ENCODE results near the gene POU2AF3. TPM values are rescaled to one million over a fixed set of nuclear protein-coding genes. Genes with fewer than 3 reads are reported as not detected.

POU2AF3 gene
- total and polyA plus RNA-seq, 10 of the 15 experiments (the other 5 are each of a cell fraction or from before 2014, with no cell fraction given): 0.17 TPM; not detected in 8

DNA sequence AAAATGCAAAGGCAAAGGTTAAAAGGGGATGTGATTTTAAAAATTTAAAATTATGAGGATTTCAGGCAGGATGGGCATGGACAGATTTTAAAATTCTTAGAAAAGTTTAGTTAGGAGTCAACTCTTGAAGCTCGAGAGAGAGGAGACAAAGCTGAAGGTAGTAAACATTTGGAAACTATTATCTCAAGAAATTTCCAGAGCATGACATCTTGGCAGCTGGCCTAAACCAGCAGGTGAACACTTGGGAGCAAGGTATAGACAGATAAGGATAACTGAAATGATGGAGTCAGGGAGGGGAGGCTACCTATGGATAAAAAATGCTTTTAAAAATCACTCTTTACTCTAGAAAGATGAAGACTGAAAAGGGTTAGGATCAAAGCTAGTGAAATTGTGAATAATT lies 13.7 kb downstream of the POU2AF3 start (continued):
- TF ChIP-seq ZBTB11 (CRISPR knock-in tag; IDR thresholded peaks at IDR 0.05): no peak
- TF ChIP-seq POLR2AphosphoS5 (IDR thresholded peaks at IDR 0.05; ENCODE audit: low read length): no peak

DNA sequence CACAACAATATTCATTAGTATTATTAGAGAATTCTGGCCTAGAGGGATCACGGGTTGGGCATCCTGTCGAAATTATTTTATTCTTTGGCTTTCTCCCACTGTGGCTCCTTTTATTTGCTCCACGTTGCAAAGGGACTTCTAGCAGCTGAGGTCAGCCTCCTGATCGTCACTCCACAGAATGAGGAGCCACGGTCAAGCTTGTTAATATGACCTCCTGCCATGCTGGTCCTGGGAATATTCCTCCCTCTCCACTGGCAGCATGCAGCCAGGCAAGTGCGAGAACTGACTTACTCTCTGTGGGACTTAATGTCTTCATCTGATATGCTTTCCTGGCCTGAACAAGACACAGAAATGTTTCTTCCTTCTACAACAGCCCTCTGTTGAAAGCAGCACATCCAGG lies 20.9 kb downstream of the POU2AF3 start:
- Histone ChIP-seq H4K20me1 (ENCODE audit: control insufficient read depth, insufficient read depth) (no peaks in the 10 kb centered on the region; the same call in 1 of the 2 replicates), H3K4me3 (no peak overlapping the region), H3K4me2 (ENCODE audit: control insufficient read depth, insufficient read depth) (no peak overlapping the region), H3K27ac (ENCODE audit: control insufficient read depth, insufficient read depth) (no peak overlapping the region), H3K27me3 (replicated peaks in 1 of 2; ENCODE audit: control insufficient read depth in 2 of 2, insufficient read depth in 2 of 2, low read length in 1 of 2) (peaks cover 0 to 2% of the 10 kb centered on the region in 2 experiments; a peak in 2 of 4 replicates), H3K9me3 (replicated peaks; ENCODE audit: control insufficient read depth, insufficient read depth, low read length) (no peaks in the 10 kb centered on the region), H3K36me3 (ENCODE audit: control insufficient read depth in 2 of 2, insufficient read depth in 2 of 2, low read length in 1 of 2) (no peaks in the 10 kb centered on the region), H3K79me2 (ENCODE audit: control insufficient read depth, insufficient read depth, low read length) (no peaks in the 10 kb centered on the region), H3K9ac (ENCODE audit: control insufficient read depth, insufficient read depth, low read length) (no peak overlapping the region), H2AFZ (ENCODE audit: control insufficient read depth, low read depth, low read length) (no peak overlapping the region), H3K4me1 (ENCODE audit: control insufficient read depth, insufficient read depth, low read length) (no peaks in the 10 kb centered on the region)
- WGBS (ENCODE audit: insufficient coverage, insufficient replicate concordance, low lambda C conversion rate, missing lambda C conversion rate): 50% methylated on average over 6 of the region's 6 CpGs
- SMC1A ChIA-PET (ENCODE audit: uncharacterized antibody, unreplicated experiment): no interaction called here
- DNase-seq (ENCODE audit: low read depth, low spot score): no peak
- intact Hi-C loops (cut with micrococcal nuclease; ENCODE audit: unreplicated experiment) (no loop called here), in situ Hi-C loops (cut with MboI) (no loop called here)
- BruUV-seq (replicated peaks): no TSS peak
- RAD21 ChIA-PET (ENCODE audit: unreplicated experiment): no interaction called here
- CTCF ChIA-PET: interaction anchor here (0.9 to 1.2 kb wide), 2 partner anchors 7 to 22 kb away, joined by 3 read pairs; no protein-coding TSS in a partner anchor
- no peak for TF ChIP-seq RCOR1 (conservative IDR thresholded peaks at IDR 0.05; ENCODE audit: low read depth, low read length)
- no peak for TF ChIP-seq MTA3 (IDR thresholded peaks at IDR 0.05; ENCODE audit: borderline replicate concordance, low read length)
- TF ChIP-seq PML (IDR thresholded peaks at IDR 0.05; ENCODE audit: low read length): no peak
- no peak for TF ChIP-seq RBBP5 (conservative IDR thresholded peaks at IDR 0.05)
- TF ChIP-seq ZNF217 (IDR thresholded peaks at IDR 0.05): no peak
- TF ChIP-seq ATF7 (IDR thresholded peaks at IDR 0.05; ENCODE audit: low read depth): no peak
- TF ChIP-seq DPF2 (IDR thresholded peaks at IDR 0.05): no peak
- TF ChIP-seq LARP7 (IDR thresholded peaks at IDR 0.05): no peak
- no peak for TF ChIP-seq RB1 (IDR thresholded peaks at IDR 0.05; ENCODE audit: borderline replicate concordance)
- TF ChIP-seq BHLHE40 (IDR thresholded peaks at IDR 0.05; ENCODE audit: borderline replicate concordance in 1 of 2, low read depth in 2 of 2, low read length in 1 of 2): no peak
- no peak for TF ChIP-seq TAF1 (IDR thresholded peaks at IDR 0.05; ENCODE audit: borderline replicate concordance, low read depth, low read length)
- no peak for TF ChIP-seq RAD21 (IDR thresholded peaks at IDR 0.05; ENCODE audit: insufficient read depth, low read depth, low read length)
- TF ChIP-seq ZNF384 (IDR thresholded peaks at IDR 0.05; ENCODE audit: borderline replicate concordance, low read depth, low read length): no peak
- TF ChIP-seq NKRF (conservative IDR thresholded peaks at IDR 0.05): no peak
- no peak for TF ChIP-seq CEBPB (IDR thresholded peaks at IDR 0.05; ENCODE audit: borderline replicate concordance in 1 of 2, low read depth in 2 of 2, low read length in 2 of 2)
- TF ChIP-seq ATF2 (IDR thresholded peaks at IDR 0.05; ENCODE audit: low read length): no peak
- no peak for FAIRE-seq
- POLR2A ChIA-PET: no interaction called here
- no peak for ATAC-seq
